Cardiac muscle cell (in vitro differentiated cells and primary cell): ENCODE measurements around the gene OR51M1. TPM values are rescaled to one million over a fixed set of nuclear protein-coding genes. Genes with fewer than 3 reads are reported as not detected.

ENCODE experiments used
- DNase-seq, 2 donors: peaks; one replicate each; pipeline versions ENCODE4 v3.0.0 to v3.0.0-alpha.2; 2010 to 2017; ENCODE audit warnings: low read depth in 1 of 2, low spot score in 1 of 2
- H3K27ac ChIP-seq: fragments of 200-600 bp; sonication (generic); 2 replicates; pipeline ENCODE4 v1.5.1; 2016
- H3K27me3 ChIP-seq: fragments of 200-600 bp; sonication (generic); 2 replicates; pipeline ENCODE4 v1.6.0; 2016; ENCODE audit warnings: control low read depth
- H3K36me3 ChIP-seq: fragments of 200-600 bp; sonication (generic); 2 replicates; pipeline ENCODE4 v1.5.1; 2016; ENCODE audit warnings: control low read depth
- H3K4me1 ChIP-seq: fragments of 200-600 bp; sonication (generic); 2 replicates; pipeline ENCODE4 v1.8.1; 2017; ENCODE audit warnings: low read depth, mild to moderate bottlenecking, mixed run types
- H3K4me3 ChIP-seq: fragments of 200-600 bp; sonication (generic); 2 replicates; pipeline ENCODE4 v1.5.1; 2016; ENCODE audit warnings: mild to moderate bottlenecking
- H3K9me3 ChIP-seq: fragments of 200-600 bp; sonication (generic); 2 replicates; pipeline ENCODE4 v1.5.1; 2017; ENCODE audit warnings: low read depth, mild to moderate bottlenecking, control low read depth
- polyA plus RNA-seq: library from polyadenylated mRNA; unstranded; fragments of >200 nt; fragmentation: Nextera tagmentation; extraction: Ambion mirVana; gene quantifications from 2 replicates; pipeline ENCODE4 v1.2.1, GENCODE V29; 2016
- total RNA-seq: library from RNA; depleted of rRNA; stranded (reverse); fragments of >200 nt; gene quantifications from 2 replicates; pipeline ENCODE4 v1.2.3, GENCODE V29; 2016
- TF ChIP-seq, protein P1 (sequence below): IDR thresholded peaks from 2 replicates; pipeline ENCODE4 v1.5.1; 2012; ENCODE audit warnings: low read depth, mild to moderate bottlenecking, low read length

Gene OR51M1
- total and polyA plus RNA-seq, 2 experiments from 2014 or later, result not detected

DNA sequence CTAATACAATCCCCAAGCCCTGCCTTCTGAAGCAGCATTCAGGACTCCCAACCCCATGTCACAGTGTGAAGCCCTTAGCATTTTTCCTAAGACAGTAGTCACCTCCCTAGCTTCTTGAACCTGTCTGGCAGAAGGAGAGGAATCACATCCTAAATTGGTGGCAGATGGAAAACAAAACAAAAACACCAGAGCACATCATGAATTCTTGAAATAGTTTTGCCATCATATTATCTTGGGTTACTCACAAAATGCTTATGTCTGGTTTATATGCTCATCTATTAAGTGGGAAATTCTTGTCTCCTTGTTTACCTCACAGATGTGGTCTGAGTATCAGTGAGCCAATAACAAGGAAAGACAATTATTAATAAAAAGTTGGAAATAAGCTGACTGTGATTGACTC is 15.3 kb downstream of the OR51M1 start:
- no peaks in the 10 kb centered on the region for H3K27me3 ChIP-seq
- TF ChIP-seq, protein P1, sequence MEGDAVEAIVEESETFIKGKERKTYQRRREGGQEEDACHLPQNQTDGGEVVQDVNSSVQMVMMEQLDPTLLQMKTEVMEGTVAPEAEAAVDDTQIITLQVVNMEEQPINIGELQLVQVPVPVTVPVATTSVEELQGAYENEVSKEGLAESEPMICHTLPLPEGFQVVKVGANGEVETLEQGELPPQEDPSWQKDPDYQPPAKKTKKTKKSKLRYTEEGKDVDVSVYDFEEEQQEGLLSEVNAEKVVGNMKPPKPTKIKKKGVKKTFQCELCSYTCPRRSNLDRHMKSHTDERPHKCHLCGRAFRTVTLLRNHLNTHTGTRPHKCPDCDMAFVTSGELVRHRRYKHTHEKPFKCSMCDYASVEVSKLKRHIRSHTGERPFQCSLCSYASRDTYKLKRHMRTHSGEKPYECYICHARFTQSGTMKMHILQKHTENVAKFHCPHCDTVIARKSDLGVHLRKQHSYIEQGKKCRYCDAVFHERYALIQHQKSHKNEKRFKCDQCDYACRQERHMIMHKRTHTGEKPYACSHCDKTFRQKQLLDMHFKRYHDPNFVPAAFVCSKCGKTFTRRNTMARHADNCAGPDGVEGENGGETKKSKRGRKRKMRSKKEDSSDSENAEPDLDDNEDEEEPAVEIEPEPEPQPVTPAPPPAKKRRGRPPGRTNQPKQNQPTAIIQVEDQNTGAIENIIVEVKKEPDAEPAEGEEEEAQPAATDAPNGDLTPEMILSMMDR, result no peak
- H3K9me3 ChIP-seq, result no peaks in the 10 kb centered on the region
- H3K27ac ChIP-seq, result no peak overlapping the region
- H3K4me1 ChIP-seq, result no peaks in the 10 kb centered on the region
- H3K4me3 ChIP-seq, result no peak overlapping the region
- no peak for DNase-seq
- no peaks in the 10 kb centered on the region for H3K36me3 ChIP-seq

DNA sequence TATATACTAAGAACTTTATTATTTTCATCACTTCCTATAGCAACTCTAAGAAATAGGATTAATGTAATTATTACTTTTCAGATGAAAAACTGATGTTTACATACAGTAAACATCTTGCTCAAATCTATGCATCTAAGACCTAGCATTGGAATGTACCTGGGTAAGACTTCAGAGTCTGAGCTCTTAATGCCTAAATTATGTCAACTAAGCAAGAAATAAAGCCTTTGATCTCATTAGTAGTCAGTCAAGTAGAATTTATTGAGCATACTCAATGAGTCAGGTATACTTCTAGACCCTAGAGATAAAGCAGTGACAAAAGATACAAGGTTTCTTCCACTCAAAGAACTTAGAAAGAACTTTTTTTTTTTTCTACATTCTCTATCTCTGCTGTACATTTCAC is 21.6 kb downstream of the OR51M1 start:
- Histone ChIP-seq H3K27ac (no peak overlapping the region), H3K4me1 (no peaks in the 10 kb centered on the region), H3K27me3 (no peaks in the 10 kb centered on the region), H3K36me3 (no peaks in the 10 kb centered on the region), H3K9me3 (no peaks in the 10 kb centered on the region), H3K4me3 (no peak overlapping the region)
- DNase-seq, result no peak
- TF ChIP-seq, protein P1, result no peak

DNA sequence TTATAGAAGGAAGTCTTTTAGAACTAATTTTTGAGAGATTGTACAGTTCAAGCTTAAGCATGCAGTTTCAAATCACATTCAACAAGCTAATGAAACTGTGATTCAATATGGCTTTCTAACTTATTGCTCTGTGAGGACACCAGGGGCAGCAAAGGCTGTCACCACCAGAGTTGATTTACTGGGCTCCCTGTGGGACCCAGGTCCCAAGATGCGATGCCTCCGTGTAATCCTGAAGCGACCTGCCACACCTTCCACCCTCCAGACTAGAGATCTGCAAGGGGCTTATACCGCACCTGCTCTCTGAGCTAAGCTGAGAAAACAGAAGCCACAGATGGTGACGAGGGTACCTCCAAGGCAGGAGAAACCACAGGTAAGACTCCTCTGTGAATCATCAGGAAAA is 37.4 kb downstream of the OR51M1 start:
- TF ChIP-seq, protein P1, result no peak
- H3K9me3 ChIP-seq, result no peaks in the 10 kb centered on the region
- no peak overlapping the region for H3K4me3 ChIP-seq
- no peaks in the 10 kb centered on the region for H3K4me1 ChIP-seq
- H3K36me3 ChIP-seq, result no peaks in the 10 kb centered on the region
- DNase-seq, result no peak
- H3K27me3 ChIP-seq, result no peaks in the 10 kb centered on the region
- H3K27ac ChIP-seq, result no peak overlapping the region

DNA sequence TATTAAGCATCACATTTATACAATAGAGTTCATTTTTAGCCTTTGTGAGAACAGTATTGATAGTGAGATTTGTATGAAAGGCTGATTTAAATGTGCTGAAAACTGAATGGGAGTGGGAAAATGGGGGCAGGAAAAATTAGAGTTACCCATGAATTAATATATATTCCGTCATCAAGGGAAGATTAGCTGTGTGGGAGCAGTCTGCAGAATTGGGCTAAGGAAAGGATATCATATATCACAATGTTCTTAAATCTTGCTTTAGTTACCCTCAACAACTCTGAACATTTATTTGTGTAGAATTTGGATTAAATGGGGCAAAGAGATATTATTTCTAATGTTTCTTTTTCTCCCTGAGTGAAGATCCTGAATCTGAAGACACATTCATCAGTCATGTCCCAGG is 38.2 kb downstream of the OR51M1 start, which contains the start of gene OR51Q1:
Gene OR51Q1, plus strand, starts transcription at position 301 of the 400 bp plus-strand sequence. Its CDS starts 90 bp downstream, at position 391.
- Histone ChIP-seq H3K27me3 (no peaks in the 10 kb centered on the region), H3K27ac (no peak within 1 kb of the TSS), H3K4me3 (no peak within 1 kb of the TSS), H3K4me1 (no peaks in the 10 kb centered on the region), H3K36me3 (no peaks in the 10 kb centered on the region), H3K9me3 (no peaks in the 10 kb centered on the region)
- no peak for DNase-seq
- TF ChIP-seq, protein P1, result no peak

DNA sequence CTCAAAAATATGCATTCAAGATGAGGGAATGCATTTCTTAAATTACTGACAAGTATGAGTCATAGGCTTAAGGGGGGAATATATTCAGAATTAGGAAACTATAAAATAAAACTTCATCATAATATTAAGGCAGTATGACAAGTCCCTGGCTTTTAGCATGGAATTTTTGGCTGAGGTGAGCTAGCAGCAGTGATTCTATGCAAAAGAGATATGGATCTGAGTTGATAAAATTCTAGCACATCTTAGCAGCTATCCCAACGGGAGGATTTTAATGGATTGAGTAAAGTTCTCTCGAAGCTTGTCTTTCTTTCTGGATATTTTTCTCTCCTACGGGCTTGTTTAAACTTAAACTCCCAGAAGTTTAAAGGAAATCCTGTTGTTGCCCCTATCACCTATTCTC is 39.5 kb downstream of the OR51M1 start:
- no peaks in the 10 kb centered on the region for H3K4me1 ChIP-seq
- no peaks in the 10 kb centered on the region for H3K27me3 ChIP-seq
- no peaks in the 10 kb centered on the region for H3K9me3 ChIP-seq
- no peaks in the 10 kb centered on the region for H3K36me3 ChIP-seq
- H3K4me3 ChIP-seq, result no peak overlapping the region
- TF ChIP-seq, protein P1, result no peak
- no peak for DNase-seq
- H3K27ac ChIP-seq, result no peak overlapping the region

DNA sequence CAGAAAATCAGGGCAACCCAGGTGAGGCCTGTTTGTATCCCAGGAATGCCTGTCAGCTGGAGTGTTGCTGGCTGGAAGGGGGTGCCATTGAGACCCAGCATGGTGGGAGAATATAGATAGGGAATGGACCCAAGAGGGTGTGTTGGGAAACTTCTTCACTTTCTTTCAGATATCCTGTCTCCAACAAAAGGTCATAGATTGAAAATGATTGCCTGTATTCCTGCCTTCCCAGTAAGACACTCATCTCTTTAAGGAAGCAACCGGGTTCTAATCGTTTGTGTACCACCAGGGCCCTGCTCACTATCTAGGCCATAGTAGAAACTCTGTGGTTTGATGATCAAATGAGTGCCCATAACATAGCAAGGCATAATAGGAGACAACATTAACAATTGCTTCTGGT is 57.8 kb downstream of the OR51M1 start, which contains the start of gene OR51I1:
Gene OR51I1, minus strand, starts transcription at position 101 of the 400 bp plus-strand sequence. Its CDS starts 0 bp downstream, at position 101.
- Histone ChIP-seq H3K27ac (no peak within 1 kb of the TSS), H3K27me3 (no peaks in the 10 kb centered on the region), H3K4me3 (no peak within 1 kb of the TSS), H3K4me1 (no peaks in the 10 kb centered on the region), H3K9me3 (no peaks in the 10 kb centered on the region), H3K36me3 (no peaks in the 10 kb centered on the region)
- TF ChIP-seq, protein P1, result no peak
- DNase-seq, result no peak
